ENCODE data around the gene HHAT. TPM values are rescaled to one million over a fixed set of nuclear protein-coding genes. Genes with fewer than 3 reads are reported as not detected.

HHAT gene
- total RNA-seq, 1 experiment from 2014 or later: 1.0 TPM

DNA sequence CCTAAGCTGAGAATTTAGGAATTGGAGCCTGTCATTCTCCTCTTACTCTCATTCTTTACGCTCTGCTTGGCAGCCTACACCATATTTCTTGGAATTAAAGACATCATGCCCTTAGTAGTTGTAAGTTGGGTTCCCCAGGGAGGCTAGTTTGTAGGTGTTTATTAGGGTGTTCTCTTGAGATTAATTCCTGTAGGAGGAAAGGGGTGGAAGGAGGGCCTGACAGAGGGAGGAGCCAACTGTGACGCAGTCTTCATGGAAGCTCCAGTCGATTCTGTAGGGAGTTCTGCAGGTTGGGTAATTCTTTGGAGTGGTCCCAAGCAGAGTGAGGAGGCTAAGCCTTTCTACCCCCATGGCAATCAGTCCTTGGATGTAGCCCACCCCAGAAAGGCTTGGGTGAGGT is 111.4 kb downstream of the HHAT start:
- DNase-seq: no peak
- Histone ChIP-seq H3K36me3 (replicated peaks; ENCODE audit: control insufficient read depth, insufficient read depth, low read length) (no peaks in the 10 kb centered on the region), H3K27me3 (ENCODE audit: control insufficient read depth, insufficient read depth, low read length) (no peaks in the 10 kb centered on the region), H3K4me3 (ENCODE audit: insufficient read depth, low read depth, low read length) (no peak overlapping the region)

DNA sequence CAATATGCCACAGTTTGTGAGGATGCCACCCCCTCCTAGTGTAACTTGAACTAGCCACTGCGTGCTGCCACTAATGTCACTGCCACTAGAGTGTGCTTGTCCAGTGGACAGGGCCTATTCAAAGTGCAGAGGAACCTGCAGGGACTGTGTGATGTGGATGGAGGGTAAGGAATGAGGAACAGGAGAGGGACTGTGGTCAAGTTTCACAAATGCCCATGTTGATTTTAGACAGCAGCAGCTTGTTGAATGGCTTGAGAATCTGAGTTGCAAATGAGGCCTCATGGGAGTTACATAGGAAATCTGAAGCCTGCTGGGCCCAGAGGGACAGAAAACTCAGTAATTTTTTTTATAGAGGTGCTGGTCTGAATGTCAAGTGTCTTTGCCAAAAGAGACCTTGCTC is 112.3 kb downstream of the HHAT start:
- H3K4me3 ChIP-seq (ENCODE audit: insufficient read depth, low read depth, low read length): no peak overlapping the region
- no peak for DNase-seq
- H3K27me3 ChIP-seq (ENCODE audit: control insufficient read depth, insufficient read depth, low read length): no peaks in the 10 kb centered on the region
- no peaks in the 10 kb centered on the region for H3K36me3 ChIP-seq (replicated peaks; ENCODE audit: control insufficient read depth, insufficient read depth, low read length)

DNA sequence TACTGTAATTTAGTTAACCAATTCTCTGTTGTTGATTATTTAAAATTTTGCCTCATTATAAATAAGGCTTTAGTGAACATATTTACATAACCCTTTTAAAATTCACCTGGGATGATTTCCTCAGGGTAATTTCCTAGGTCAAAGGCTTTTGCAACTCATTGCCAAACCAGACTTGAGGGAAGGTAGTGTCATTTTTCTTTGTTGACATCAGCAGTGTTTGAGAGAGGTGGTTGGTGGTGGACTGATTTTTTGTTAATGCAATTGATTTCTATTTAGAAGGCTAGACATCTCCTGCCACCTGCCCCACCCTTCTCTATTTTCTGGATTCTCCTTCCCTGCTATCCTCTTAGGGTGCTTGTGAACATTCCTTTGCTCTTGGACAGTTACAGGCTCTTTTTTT is 116.8 kb downstream of the HHAT start:
- Histone ChIP-seq H3K36me3 (replicated peaks; ENCODE audit: control insufficient read depth, insufficient read depth, low read length) (no peaks in the 10 kb centered on the region), H3K27me3 (ENCODE audit: control insufficient read depth, insufficient read depth, low read length) (no peaks in the 10 kb centered on the region), H3K4me3 (ENCODE audit: insufficient read depth, low read depth, low read length) (no peak overlapping the region)
- DNase-seq: no peak

GRCh38 chr1:210445931-210446330 is 117.2 kb downstream of the HHAT start:
- Histone ChIP-seq H3K36me3 (replicated peaks; ENCODE audit: control insufficient read depth, insufficient read depth, low read length) (no peaks in the 10 kb centered on the region), H3K4me3 (ENCODE audit: insufficient read depth, low read depth, low read length) (no peak overlapping the region), H3K27me3 (ENCODE audit: control insufficient read depth, insufficient read depth, low read length) (no peaks in the 10 kb centered on the region)
- no peak for DNase-seq

- Histone ChIP-seq H3K36me3 (replicated peaks; ENCODE audit: control insufficient read depth, insufficient read depth, low read length) (no peaks in the 10 kb centered on the region), H3K4me3 (ENCODE audit: insufficient read depth, low read depth, low read length) (no peak overlapping the region), H3K27me3 (ENCODE audit: control insufficient read depth, insufficient read depth, low read length) (no peaks in the 10 kb centered on the region)
- no peak for DNase-seq
These were observed 117.8 kb downstream of the HHAT start for GRCh38 chr1:210446479-210446878.

GRCh38 chr1:210447456-210448057 is 118.9 kb downstream of the HHAT start:
- DNase-seq: no peak
- Histone ChIP-seq H3K36me3 (replicated peaks; ENCODE audit: control insufficient read depth, insufficient read depth, low read length) (no peaks in the 10 kb centered on the region), H3K27me3 (ENCODE audit: control insufficient read depth, insufficient read depth, low read length) (no peaks in the 10 kb centered on the region), H3K4me3 (ENCODE audit: insufficient read depth, low read depth, low read length) (no peak overlapping the region)

DNA sequence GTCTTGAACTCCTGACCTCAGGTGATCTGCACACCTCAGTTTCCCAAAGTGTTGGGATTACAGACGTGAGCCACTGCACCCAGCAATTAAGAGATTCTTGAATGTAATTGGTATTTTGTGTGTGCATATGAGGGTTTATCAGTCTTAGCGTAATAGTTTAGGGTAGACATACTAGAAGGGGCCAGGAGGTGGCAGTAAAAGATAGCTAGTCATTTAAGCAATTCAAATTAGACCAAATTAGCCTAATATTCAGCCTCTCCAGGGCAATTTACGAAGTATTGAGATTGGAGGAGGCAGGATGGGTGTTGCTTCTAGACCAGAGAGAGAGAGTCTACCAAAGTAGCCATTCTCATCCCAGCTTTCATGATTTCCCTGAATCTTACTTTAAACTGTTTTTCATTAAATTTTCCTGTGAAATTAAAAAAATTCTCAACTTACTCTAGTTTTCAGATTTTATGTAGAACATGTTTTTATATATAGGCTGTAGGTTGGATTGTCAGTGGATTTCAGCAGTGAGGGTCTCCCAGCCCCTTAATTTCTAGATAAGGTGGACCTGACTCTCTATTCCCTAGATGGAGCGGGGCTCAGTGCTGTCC is 119.7 kb downstream of the HHAT start:
- Histone ChIP-seq H3K27me3 (ENCODE audit: control insufficient read depth, insufficient read depth, low read length) (no peaks in the 10 kb centered on the region), H3K36me3 (replicated peaks; ENCODE audit: control insufficient read depth, insufficient read depth, low read length) (no peaks in the 10 kb centered on the region)
- DNase-seq: peak; percentile 28

DNA sequence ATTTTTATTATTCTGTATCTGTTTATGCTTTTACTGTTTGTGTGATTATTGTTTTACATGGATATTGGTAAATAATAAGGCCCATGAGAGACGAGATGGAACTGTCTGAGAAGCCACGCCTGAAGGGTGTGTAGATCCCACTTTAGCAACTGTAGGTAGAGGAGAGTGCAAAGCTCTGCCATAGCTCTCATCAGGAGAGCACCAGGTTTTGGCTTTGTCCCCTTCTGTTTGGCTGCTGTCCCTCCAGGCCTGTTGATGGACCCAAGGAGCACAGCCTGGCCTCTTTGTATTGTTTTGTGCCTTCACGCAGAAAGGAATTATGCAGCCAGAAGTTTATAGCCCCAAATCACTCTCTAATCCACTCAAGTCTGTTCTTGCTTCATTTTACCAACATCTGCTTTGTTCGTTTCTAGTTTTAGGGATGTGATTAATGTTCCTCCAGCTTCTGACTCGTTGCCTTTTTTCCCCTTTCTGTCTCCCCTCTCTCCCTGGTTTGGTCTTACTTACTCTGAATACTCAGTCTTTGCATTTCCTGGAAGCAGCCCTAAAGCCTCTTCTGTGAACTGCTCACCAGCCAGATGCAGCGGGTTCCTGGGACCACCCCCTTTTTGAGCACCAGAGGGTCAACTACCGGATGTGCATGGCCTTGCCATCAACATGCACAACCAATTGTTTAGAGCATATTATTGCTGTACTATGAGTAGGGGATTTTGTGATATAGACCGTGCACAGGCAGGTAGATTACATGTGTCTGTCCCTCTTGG is 127.3 kb downstream of the HHAT start:
- no peak for DNase-seq
- no peaks in the 10 kb centered on the region for H3K36me3 ChIP-seq (replicated peaks; ENCODE audit: control insufficient read depth, insufficient read depth, low read length)

More for the DNA sequence above, 119.7 kb downstream of the HHAT start:
- H3K4me3 ChIP-seq (ENCODE audit: insufficient read depth, low read depth, low read length): no peak overlapping the region

GRCh38 chr1:210456731-210457255 is 128.1 kb downstream of the HHAT start:
- no peak overlapping the region for H3K4me3 ChIP-seq (ENCODE audit: insufficient read depth, low read depth, low read length)
- H3K27me3 ChIP-seq (ENCODE audit: control insufficient read depth, insufficient read depth, low read length): no peaks in the 10 kb centered on the region
- no peaks in the 10 kb centered on the region for H3K36me3 ChIP-seq (replicated peaks; ENCODE audit: control insufficient read depth, insufficient read depth, low read length)
- no peak for DNase-seq

More for the DNA sequence above, 127.3 kb downstream of the HHAT start:
- Histone ChIP-seq H3K27me3 (ENCODE audit: control insufficient read depth, insufficient read depth, low read length) (no peaks in the 10 kb centered on the region), H3K4me3 (ENCODE audit: insufficient read depth, low read depth, low read length) (no peak overlapping the region)

DNA sequence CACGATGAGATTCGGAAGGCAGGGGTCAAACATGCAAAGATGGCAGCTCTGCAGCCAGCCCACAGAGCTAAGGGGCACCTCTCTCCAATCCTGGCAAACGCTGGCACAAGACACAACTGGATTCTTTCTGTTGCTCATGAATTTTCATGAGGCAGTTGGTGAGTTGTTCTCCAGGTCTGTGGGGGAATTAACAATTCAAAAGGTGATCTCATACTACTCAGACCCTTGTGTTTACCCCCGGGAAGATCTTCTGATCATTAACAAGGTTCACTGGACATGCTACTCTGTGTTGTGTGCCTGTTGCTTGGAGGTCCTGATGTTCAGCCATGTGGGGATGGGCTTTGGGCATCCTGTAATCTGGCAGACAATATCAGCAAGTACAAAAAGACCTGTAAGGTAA is 128.9 kb downstream of the HHAT start:
- Histone ChIP-seq H3K27me3 (ENCODE audit: control insufficient read depth, insufficient read depth, low read length) (no peaks in the 10 kb centered on the region), H3K36me3 (replicated peaks; ENCODE audit: control insufficient read depth, insufficient read depth, low read length) (no peaks in the 10 kb centered on the region), H3K4me3 (ENCODE audit: insufficient read depth, low read depth, low read length) (no peak overlapping the region)
- DNase-seq: no peak

- no peak for DNase-seq
- Histone ChIP-seq H3K4me3 (ENCODE audit: insufficient read depth, low read depth, low read length) (no peak overlapping the region), H3K27me3 (ENCODE audit: control insufficient read depth, insufficient read depth, low read length) (no peaks in the 10 kb centered on the region), H3K36me3 (replicated peaks; ENCODE audit: control insufficient read depth, insufficient read depth, low read length) (no peaks in the 10 kb centered on the region)
These were observed 135.9 kb downstream of the HHAT start for GRCh38 chr1:210464519-210465039.

- no peaks in the 10 kb centered on the region for H3K27me3 ChIP-seq (ENCODE audit: control insufficient read depth, insufficient read depth, low read length)
- no peaks in the 10 kb centered on the region for H3K36me3 ChIP-seq (replicated peaks; ENCODE audit: control insufficient read depth, insufficient read depth, low read length)
- H3K4me3 ChIP-seq (ENCODE audit: insufficient read depth, low read depth, low read length): no peak overlapping the region
- no peak for DNase-seq
These were observed 136.4 kb downstream of the HHAT start for GRCh38 chr1:210465150-210465549.

DNA sequence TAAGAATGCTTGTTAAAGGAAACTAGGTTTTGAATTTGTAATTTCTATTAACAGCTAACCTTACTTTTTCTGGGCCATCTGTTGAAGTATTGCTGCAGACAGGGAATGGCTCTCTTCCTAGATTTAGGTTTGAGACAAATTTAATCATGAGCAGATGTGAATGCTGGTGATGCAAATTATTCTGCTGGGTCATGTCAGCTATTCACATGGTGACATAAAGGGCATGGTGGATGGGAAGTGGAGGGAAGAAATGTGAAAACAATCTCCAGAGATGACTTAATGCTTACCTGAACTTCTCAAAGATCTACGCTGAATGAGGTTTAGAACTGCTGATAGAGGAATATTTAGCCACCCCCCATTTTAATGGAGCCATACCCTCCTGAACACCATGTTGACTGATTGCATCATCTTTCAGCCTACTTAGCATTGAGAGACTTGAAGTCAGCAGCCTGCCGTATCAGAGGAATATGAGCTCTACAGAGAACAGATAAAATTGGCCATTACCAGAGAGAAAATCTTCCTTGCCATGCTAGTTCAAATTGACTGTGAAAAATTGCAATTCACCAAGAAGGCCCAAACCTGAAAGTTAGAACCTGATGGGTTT is 138.8 kb downstream of the HHAT start:
- no peaks in the 10 kb centered on the region for H3K27me3 ChIP-seq (ENCODE audit: control insufficient read depth, insufficient read depth, low read length)
- H3K4me3 ChIP-seq (ENCODE audit: insufficient read depth, low read depth, low read length): no peak overlapping the region
- no peak for DNase-seq
- no peaks in the 10 kb centered on the region for H3K36me3 ChIP-seq (replicated peaks; ENCODE audit: control insufficient read depth, insufficient read depth, low read length)

DNA sequence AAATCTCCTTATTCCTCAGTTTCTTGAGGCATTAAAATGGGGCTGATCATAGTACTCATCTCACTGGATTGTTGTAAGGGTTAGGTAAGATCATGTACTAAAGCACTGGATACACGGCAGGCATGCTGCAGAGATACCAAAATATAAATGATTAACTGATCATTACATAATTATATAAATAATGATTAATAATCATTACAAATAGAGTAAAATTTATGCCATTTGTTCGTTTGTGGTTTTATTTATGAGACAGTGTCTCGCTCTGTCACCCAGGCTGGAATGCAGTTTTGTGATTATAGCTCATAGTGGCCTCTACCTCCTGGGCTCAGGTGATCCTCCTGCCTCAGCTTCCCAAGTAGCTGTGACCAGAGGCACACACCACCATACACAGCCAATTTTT is 140.7 kb downstream of the HHAT start:
- no peak overlapping the region for H3K4me3 ChIP-seq (ENCODE audit: insufficient read depth, low read depth, low read length)
- no peaks in the 10 kb centered on the region for H3K27me3 ChIP-seq (ENCODE audit: control insufficient read depth, insufficient read depth, low read length)
- H3K36me3 ChIP-seq (replicated peaks; ENCODE audit: control insufficient read depth, insufficient read depth, low read length): no peaks in the 10 kb centered on the region
- no peak for DNase-seq

Measured in H7 (cell line).